ENCODE measurements around the gene TIGD1.

TIGD1 gene

DNA sequence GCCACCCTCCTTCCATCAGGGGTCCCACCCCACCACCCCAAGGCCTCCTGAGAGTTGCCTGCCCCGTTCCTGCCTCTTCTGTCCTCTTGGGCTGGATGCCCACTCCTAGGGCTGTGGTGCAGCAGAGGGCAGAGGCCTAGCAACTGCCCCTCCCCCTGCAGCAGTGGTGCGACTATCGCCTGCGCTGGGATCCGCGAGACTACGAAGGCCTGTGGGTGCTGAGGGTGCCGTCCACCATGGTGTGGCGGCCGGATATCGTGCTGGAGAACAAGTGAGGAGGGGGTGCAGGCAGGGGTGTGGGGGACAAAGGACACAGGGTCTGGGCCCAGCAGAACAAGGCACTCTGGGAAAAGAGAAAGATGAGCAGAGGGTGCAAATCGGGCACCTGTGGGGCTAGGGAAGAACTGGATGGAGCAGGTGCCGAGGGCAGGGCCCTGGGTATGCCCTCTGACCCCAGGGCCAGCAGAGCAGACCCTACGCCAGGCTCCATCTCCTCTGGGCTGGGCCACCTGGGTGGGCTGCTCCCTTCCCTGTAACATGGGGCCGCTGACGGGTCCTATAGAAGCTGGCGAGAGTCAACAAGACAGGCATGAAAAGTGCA, 9.8 kb downstream of the TIGD1 start:
- H3K4me3 ChIP-seq (ENCODE audit: low read depth, low read length) = no peak overlapping the region
- TF ChIP-seq, protein P1, sequence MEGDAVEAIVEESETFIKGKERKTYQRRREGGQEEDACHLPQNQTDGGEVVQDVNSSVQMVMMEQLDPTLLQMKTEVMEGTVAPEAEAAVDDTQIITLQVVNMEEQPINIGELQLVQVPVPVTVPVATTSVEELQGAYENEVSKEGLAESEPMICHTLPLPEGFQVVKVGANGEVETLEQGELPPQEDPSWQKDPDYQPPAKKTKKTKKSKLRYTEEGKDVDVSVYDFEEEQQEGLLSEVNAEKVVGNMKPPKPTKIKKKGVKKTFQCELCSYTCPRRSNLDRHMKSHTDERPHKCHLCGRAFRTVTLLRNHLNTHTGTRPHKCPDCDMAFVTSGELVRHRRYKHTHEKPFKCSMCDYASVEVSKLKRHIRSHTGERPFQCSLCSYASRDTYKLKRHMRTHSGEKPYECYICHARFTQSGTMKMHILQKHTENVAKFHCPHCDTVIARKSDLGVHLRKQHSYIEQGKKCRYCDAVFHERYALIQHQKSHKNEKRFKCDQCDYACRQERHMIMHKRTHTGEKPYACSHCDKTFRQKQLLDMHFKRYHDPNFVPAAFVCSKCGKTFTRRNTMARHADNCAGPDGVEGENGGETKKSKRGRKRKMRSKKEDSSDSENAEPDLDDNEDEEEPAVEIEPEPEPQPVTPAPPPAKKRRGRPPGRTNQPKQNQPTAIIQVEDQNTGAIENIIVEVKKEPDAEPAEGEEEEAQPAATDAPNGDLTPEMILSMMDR (IDR thresholded peaks at IDR 0.05; ENCODE audit: low read depth, low read length) = no peak

DNA sequence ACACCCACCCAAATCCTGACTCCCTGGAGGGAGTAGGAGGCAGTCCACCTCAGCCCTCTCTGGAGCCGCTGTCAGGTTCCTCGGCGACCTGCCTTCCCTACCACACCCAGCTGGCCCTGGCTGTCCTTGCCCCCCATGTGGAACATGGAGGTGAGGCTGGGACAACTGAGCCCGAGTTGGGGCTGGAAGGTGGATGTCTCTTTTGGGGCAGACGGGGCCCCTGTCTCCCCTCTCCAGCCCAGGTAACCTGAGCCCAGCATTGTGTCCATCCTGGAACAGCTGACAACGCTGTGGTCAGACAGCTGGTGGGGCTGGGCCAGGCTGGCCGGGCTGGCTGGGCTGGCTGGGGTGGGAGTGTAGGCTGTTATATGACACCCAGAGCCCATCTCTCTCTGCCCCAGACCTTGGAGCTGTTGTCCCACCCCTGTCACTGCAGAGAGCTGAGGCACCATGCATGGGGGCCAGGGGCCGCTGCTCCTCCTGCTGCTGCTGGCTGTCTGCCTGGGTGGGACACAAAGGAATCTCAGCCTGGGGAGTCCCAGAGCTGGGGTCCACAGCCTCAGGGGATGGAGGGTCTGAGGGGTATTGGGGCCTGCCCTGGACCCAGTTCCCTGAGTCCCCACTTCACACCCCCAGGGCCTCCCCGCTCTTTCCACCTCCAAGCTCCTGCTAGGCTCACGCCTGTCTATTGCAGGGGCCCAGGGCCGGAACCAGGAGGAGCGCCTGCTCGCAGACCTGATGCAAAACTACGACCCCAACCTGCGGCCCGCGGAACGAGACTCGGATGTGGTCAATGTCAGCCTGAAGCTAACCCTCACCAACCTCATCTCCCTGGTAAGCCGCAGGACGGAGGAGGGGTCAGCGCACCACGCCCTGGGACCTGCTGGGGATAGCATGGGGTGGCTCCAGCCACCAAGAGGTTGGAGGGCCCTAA, 10.8 kb downstream of the TIGD1 start, which contains the start of gene CHRNG:
Gene CHRNG (plus strand): TSS at position 395 of the 934 bp plus-strand sequence. CDS start 56 bp downstream, at position 451.
- no peaks in the 10 kb centered on the region for H3K27me3 ChIP-seq
- TF ChIP-seq, protein P1 (IDR thresholded peaks at IDR 0.05; ENCODE audit: low read depth, low read length) = no peak
- H3K4me1 ChIP-seq = no peaks in the 10 kb centered on the region
- H3K4me3 ChIP-seq (ENCODE audit: low read depth, low read length) = no peak within 1 kb of the TSS
- no peaks in the 10 kb centered on the region; the same call in 1 of the 2 replicates for H3K36me3 ChIP-seq
- H3K9me3 ChIP-seq = no peaks in the 10 kb centered on the region
- DNase-seq = no peak

More for the DNA sequence above, 9.8 kb downstream of the TIGD1 start:
- DNase-seq = no peak
- H3K36me3 ChIP-seq = peaks cover 3% of the 10 kb centered on the region
- H3K27me3 ChIP-seq = no peaks in the 10 kb centered on the region
- H3K9me3 ChIP-seq = no peaks in the 10 kb centered on the region
- no peaks in the 10 kb centered on the region for H3K4me1 ChIP-seq

DNA sequence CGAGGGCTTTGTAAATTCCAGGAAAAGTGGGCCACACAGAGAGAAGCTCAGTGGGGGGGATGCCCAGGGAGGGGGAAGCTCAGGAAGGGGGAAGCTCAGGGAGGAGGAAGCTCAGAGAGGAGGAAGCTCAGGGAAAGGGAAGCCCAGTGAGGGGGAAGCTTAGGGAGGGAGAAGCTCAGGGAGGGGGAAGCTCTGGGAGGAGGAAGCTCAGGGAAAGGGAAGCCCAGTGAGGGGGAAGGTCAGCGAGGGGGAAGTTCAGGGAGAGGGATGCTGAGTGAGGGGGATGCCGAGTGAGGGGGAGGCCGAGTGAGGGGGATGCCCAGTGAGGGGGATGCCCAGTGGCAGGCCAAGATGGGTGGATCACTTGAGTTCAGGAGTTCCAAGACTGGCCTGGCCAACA, 11.7 kb downstream of the TIGD1 start:
- no peaks in the 10 kb centered on the region for H3K27me3 ChIP-seq
- DNase-seq = no peak
- H3K36me3 ChIP-seq = no peaks in the 10 kb centered on the region; the same call in 1 of the 2 replicates
- TF ChIP-seq, protein P1 (IDR thresholded peaks at IDR 0.05; ENCODE audit: low read depth, low read length) = no peak
- no peaks in the 10 kb centered on the region for H3K4me1 ChIP-seq
- no peaks in the 10 kb centered on the region for H3K9me3 ChIP-seq
- no peak overlapping the region for H3K4me3 ChIP-seq (ENCODE audit: low read depth, low read length)

DNA sequence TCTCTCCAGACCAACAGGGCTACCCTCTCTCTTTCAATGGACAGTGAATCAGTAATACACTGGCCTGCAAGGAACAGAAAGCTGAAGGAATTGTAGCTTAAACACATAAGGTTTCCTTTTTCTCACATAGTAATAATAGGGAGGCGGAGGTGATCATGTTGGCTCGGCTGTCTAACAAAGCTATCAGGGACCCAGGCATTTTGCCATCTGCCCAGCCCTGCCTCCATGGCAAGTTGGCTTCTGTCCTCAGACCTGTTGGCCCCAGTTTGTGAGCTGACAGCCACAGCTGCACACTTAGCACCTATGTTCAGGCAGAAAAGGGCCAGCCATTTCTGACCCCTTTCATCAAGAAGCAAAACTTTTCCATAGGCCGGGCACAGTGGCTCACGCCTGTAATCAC, 12.9 kb downstream of the TIGD1 start:
- H3K4me3 ChIP-seq (ENCODE audit: low read depth, low read length) = no peak overlapping the region
- DNase-seq = no peak
- H3K36me3 ChIP-seq = no peaks in the 10 kb centered on the region
- no peaks in the 10 kb centered on the region for H3K9me3 ChIP-seq
- H3K27me3 ChIP-seq = no peaks in the 10 kb centered on the region
- H3K4me1 ChIP-seq = peaks cover 7% of the 10 kb centered on the region; the same call in 1 of the 2 replicates
- TF ChIP-seq, protein P1 (IDR thresholded peaks at IDR 0.05; ENCODE audit: low read depth, low read length) = no peak

DNA sequence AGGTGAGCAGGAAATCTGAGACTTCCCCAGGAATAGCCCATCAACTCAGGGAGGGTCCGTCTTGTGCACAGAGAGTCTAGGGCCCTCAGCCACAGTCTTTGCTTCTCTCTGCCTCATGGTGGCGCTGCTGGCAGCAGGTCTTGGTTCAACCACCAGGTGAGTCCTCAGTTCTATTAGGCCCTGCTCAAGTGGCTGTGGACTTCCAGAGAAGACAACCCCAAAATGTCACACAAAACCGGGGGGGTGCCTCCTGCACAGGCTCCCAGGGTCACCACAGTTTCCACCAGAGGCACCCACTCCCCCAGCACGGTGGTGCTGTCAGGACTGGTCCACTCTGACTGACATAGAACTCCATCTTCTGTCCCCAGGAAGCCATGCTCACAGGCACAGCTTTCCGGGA, 13.3 kb downstream of the TIGD1 start:
- Histone ChIP-seq H3K36me3 (no peaks in the 10 kb centered on the region), H3K4me3 (ENCODE audit: low read depth, low read length) (no peak overlapping the region), H3K27me3 (no peaks in the 10 kb centered on the region), H3K4me1 (peaks cover 7% of the 10 kb centered on the region; the same call in 1 of the 2 replicates), H3K9me3 (no peaks in the 10 kb centered on the region)
- TF ChIP-seq, protein P1 (IDR thresholded peaks at IDR 0.05; ENCODE audit: low read depth, low read length) = peak; percentile 50
- DNase-seq = no peak
